Parathyroid adenoma (tissue), 2 donors: Measurements from ENCODE around the gene LCORL.

Experiments used
- H2AFZ ChIP-seq: fragments of 300-600 bp; sonication (generic); one replicate; pipeline ENCODE4 v1.7.0; 2017; ENCODE audit warnings: antibody characterized with exemption, mild to moderate bottlenecking
- H3K27ac ChIP-seq: fragments of 300-600 bp; sonication (generic); one replicate; pipeline ENCODE4 v1.7.0; 2017
- H3K27me3 ChIP-seq: fragments of 300-600 bp; sonication (generic); one replicate; pipeline ENCODE4 v1.7.0; 2017; ENCODE audit warnings: low read length; ENCODE audit not compliant: control insufficient read depth, insufficient read depth
- H3K36me3 ChIP-seq: fragments of 300-600 bp; sonication (generic); one replicate; pipeline ENCODE4 v1.7.0; 2017; ENCODE audit warnings: low read length; ENCODE audit not compliant: control insufficient read depth, insufficient read depth
- H3K4me1 ChIP-seq: fragments of 300-600 bp; sonication (generic); one replicate; pipeline ENCODE4 v1.7.0; 2017; ENCODE audit warnings: control low read depth
- H3K4me2 ChIP-seq: fragments of 300-600 bp; sonication (generic); one replicate; pipeline ENCODE4 v1.7.0; 2017; ENCODE audit warnings: low read length
- H3K4me3 ChIP-seq: fragments of 300-600 bp; sonication (generic); one replicate; pipeline ENCODE4 v1.7.0; 2017; ENCODE audit warnings: low read depth, low read length
- H3K79me2 ChIP-seq: fragments of 300-600 bp; sonication (generic); one replicate; pipeline ENCODE4 v1.7.0; 2017; ENCODE audit warnings: control low read depth
- H3K9ac ChIP-seq: fragments of 300-600 bp; sonication (generic); one replicate; pipeline ENCODE4 v1.7.0; 2017; ENCODE audit warnings: mild to moderate bottlenecking
- H3K9me3 ChIP-seq: fragments of 300-600 bp; sonication (generic); one replicate; pipeline ENCODE4 v1.7.0; 2017; ENCODE audit warnings: low read length; ENCODE audit not compliant: control insufficient read depth
- TF ChIP-seq, protein P1 (sequence below): fragments of 300-600 bp; sonication (generic); IDR thresholded peaks from one replicate; pipeline ENCODE4 v1.7.0; 2017; ENCODE audit warnings: antibody characterized with exemption, mild to moderate bottlenecking
- donor health status: primary hyperparathyroidism.

The LCORL gene

DNA sequence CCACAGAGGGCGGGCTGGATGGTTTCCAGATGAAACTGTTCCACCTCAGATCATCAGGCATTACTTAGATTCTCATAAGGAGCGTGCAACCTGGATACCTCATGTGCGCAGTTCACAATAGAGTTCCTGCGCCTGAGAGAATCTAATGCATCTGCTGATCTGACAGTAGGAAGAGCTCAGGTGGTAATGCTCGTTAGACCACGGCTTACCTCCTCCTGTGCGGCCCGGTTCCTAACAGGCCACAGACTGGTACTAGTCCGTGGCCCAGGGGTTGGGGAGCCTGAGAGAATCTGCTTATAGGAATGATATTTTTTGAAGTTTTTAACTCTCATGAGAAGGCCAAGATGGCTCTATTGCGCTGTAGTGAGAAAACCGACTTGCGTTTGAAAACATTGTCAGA, 205.4 kb downstream of the LCORL start:
- no peak overlapping the region for H3K9ac ChIP-seq
- no peak overlapping the region for H3K4me2 ChIP-seq
- no peaks in the 10 kb centered on the region for H3K36me3 ChIP-seq
- no peaks in the 10 kb centered on the region for H3K79me2 ChIP-seq
- no peaks in the 10 kb centered on the region for H3K9me3 ChIP-seq
- no peaks in the 10 kb centered on the region for H3K4me1 ChIP-seq
- H2AFZ ChIP-seq: no peak overlapping the region
- TF ChIP-seq, protein P1, sequence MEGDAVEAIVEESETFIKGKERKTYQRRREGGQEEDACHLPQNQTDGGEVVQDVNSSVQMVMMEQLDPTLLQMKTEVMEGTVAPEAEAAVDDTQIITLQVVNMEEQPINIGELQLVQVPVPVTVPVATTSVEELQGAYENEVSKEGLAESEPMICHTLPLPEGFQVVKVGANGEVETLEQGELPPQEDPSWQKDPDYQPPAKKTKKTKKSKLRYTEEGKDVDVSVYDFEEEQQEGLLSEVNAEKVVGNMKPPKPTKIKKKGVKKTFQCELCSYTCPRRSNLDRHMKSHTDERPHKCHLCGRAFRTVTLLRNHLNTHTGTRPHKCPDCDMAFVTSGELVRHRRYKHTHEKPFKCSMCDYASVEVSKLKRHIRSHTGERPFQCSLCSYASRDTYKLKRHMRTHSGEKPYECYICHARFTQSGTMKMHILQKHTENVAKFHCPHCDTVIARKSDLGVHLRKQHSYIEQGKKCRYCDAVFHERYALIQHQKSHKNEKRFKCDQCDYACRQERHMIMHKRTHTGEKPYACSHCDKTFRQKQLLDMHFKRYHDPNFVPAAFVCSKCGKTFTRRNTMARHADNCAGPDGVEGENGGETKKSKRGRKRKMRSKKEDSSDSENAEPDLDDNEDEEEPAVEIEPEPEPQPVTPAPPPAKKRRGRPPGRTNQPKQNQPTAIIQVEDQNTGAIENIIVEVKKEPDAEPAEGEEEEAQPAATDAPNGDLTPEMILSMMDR: no peak
- no peaks in the 10 kb centered on the region for H3K27me3 ChIP-seq
- no peak overlapping the region for H3K27ac ChIP-seq
- no peak overlapping the region for H3K4me3 ChIP-seq

DNA sequence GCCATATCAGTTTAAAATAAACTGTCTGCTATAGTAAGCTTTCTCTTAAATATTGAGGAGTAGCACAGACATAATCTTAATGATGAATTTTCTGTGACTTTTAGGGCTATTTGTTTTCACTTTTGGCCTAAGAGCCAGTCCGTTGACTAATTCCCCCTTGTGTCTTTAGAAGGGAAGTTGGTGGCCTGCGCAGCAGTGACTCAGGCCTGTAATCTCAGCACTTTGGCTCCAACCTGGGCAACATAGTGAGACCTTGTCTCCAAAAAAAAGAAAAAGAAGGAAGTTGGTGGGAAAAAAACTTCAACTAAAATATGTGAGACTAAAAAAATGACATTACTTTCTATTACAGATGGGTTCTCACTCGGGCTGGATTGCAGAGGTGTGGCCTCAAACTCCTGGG, 207.4 kb downstream of the LCORL start:
- Histone ChIP-seq H3K36me3 (no peaks in the 10 kb centered on the region), H3K27ac (no peak overlapping the region), H3K9me3 (no peaks in the 10 kb centered on the region), H3K4me3 (no peak overlapping the region), H3K4me2 (no peak overlapping the region), H3K79me2 (no peaks in the 10 kb centered on the region), H3K27me3 (no peaks in the 10 kb centered on the region), H2AFZ (no peak overlapping the region), H3K9ac (no peak overlapping the region), H3K4me1 (no peaks in the 10 kb centered on the region)
- TF ChIP-seq, protein P1: no peak

DNA sequence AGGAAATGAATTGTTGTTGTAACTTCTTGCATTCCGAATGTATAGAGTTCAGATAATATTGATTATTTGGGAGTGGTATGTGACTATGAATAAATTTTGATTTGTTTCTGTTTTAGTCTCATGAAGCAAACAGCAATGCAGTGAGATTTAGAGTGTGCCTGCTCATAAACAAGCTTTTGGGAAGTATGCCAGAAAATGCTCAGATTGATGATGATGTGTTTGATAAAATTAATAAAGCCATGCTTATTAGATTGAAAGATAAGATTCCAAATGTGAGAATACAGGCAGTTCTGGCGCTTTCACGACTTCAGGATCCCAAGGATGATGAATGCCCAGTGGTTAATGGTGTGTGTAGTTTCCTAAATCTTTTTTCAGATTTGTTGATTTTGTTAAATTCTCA, 208.8 kb downstream of the LCORL start:
- no peak overlapping the region for H3K4me2 ChIP-seq
- H3K9ac ChIP-seq: no peak overlapping the region
- no peak overlapping the region for H2AFZ ChIP-seq
- peaks cover 3% of the 10 kb centered on the region for H3K79me2 ChIP-seq
- no peaks in the 10 kb centered on the region for H3K36me3 ChIP-seq
- H3K4me3 ChIP-seq: no peak overlapping the region
- no peaks in the 10 kb centered on the region for H3K9me3 ChIP-seq
- no peaks in the 10 kb centered on the region for H3K27me3 ChIP-seq
- TF ChIP-seq, protein P1: no peak
- H3K4me1 ChIP-seq: peaks cover 2% of the 10 kb centered on the region
- H3K27ac ChIP-seq: no peak overlapping the region

DNA sequence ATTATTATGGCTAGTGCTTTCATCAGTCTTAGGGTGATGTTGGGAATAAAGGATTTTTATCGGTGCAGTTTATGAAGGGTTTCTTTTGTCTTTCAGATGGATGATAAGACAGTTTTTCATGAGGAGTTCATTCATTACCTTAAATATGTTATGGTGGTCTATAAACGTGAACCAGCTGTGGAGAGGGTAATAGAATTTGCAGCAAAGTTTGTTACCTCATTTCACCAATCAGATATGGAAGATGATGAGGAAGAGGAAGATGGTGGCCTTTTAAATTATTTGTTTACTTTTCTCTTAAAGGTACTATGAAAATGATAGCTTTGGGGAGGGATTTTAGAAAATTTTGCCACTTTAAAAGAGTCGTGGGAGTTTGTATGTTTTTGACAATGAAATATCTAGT, 209.4 kb downstream of the LCORL start:
- no peaks in the 10 kb centered on the region for H3K36me3 ChIP-seq
- H3K9me3 ChIP-seq: no peaks in the 10 kb centered on the region
- H3K4me2 ChIP-seq: no peak overlapping the region
- no peak overlapping the region for H3K4me3 ChIP-seq
- H3K27me3 ChIP-seq: no peaks in the 10 kb centered on the region
- TF ChIP-seq, protein P1: no peak
- peaks cover 10% of the 10 kb centered on the region for H3K79me2 ChIP-seq
- H3K4me1 ChIP-seq: peaks cover 4% of the 10 kb centered on the region
- H2AFZ ChIP-seq: no peak overlapping the region
- H3K9ac ChIP-seq: no peak overlapping the region
- H3K27ac ChIP-seq: no peak overlapping the region

DNA sequence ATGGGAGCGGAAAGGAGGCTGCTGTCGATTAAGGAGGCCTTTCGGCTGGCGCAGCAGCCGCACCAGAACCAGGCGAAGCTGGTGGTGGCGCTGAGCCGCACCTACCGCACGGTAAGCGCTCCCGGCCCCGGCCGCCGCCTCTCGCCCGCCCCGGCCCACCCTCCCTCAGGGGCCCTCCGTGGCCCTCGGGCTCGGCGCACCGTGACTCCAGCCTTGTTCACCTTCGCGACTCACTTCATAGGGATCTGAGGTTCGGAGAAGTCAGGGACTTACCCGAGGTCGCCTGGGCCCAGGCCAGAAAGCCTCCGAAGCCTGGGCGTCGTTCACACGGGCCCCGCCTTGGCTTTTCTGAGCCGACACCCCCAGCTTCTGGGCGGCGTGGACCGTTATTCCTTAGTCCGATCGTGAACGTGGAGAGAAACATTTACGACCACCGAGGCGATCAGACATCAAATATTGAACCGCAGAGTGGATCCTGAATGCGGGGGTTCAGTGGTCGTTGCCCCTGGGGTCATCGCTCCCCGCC, 210.4 kb downstream of the LCORL start:
- Histone ChIP-seq H3K27me3 (no peaks in the 10 kb centered on the region), H3K4me2 (peak overlapping the region; percentile 89), H3K4me3 (peak overlapping the region; percentile 87), H3K9me3 (no peaks in the 10 kb centered on the region), H3K36me3 (no peaks in the 10 kb centered on the region), H3K27ac (no peak overlapping the region), H3K79me2 (peaks cover 11% of the 10 kb centered on the region), H3K4me1 (peaks cover 4% of the 10 kb centered on the region), H2AFZ (peak overlapping the region; percentile 92), H3K9ac (no peak overlapping the region)
- TF ChIP-seq, protein P1: no peak
